HG02678 (cell line): ENCODE results near the gene PPP2R3B.
"Not testable (repeated sequence)": the region's sequence is repeated elsewhere in the genome, so short reads cannot be mapped to it uniquely, and the experiment has no call there.

Experiments used
- ATAC-seq: cut with Tn5 transposase; IDR thresholded peaks from one replicate; pipeline ENCODE4 v1.9.1; 2021; ENCODE audit warnings: mild to moderate bottlenecking, moderate library complexity; ENCODE audit not compliant: unreplicated experiment

Gene PPP2R3B

DNA sequence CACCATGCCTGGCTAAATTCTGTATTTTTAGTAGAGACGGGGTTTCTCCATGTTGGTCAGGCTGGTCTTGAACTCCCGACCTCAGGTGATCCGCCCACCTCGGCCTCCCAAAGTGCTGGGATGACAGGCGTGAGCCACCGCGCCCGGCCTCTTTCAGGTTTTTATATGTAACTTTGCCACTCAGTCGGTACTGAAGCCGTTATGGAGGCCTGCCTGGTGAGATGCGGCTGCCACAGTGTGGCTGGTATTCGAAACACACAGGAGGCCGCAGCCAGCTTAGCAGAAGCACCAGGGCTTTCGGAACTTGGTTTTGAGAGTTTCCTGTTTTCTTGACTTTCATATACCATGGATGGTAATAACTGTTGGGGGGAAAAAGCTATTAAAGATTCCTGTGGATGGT, 62.0 kb downstream of the PPP2R3B start:
- ATAC-seq, result not testable (repeated sequence)

DNA sequence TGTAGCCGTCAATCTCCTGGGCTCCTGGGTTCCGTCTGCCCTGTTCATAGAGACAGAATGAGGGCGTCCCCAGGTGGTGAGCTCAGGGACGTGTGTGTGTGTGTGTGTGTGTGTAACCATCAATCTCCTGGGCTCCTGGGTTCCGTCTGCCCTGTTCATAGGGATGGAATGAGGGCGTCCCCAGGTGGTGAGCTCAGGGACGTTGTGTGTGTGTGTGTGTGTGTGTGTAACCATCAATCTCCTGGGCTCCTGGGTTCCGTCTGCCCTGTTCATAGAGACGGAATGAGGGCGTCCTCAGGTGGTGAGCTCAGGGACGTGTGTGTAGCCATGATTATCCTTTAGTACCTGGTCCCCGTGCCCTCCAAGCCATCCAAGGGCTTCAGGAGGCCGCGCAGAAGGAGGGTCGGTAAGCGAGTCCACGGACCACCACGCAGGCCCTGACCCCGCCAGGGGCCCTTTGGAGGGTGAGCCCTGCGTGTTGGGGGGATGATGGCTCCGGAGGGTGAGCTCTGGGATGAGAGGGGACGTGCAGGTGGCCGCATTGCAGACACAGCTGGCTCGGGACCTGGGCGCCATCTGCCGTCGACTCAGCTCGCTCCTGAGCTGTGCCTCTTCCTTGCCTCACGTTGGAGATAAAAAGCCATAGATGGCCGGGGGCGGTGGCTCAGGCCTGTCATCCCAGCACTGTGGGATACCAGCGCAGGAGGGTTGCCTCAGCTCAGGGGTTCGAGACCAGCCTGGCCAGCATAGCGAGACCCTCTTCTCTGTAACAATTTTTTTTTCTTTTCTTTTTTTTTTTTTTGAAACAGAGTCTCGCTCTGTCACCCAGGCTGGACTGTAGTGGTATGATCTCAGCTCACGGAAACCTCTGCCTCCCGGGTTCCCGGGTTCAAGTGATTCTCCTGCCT, 62.7 kb downstream of the PPP2R3B start:
- no peak for ATAC-seq

DNA sequence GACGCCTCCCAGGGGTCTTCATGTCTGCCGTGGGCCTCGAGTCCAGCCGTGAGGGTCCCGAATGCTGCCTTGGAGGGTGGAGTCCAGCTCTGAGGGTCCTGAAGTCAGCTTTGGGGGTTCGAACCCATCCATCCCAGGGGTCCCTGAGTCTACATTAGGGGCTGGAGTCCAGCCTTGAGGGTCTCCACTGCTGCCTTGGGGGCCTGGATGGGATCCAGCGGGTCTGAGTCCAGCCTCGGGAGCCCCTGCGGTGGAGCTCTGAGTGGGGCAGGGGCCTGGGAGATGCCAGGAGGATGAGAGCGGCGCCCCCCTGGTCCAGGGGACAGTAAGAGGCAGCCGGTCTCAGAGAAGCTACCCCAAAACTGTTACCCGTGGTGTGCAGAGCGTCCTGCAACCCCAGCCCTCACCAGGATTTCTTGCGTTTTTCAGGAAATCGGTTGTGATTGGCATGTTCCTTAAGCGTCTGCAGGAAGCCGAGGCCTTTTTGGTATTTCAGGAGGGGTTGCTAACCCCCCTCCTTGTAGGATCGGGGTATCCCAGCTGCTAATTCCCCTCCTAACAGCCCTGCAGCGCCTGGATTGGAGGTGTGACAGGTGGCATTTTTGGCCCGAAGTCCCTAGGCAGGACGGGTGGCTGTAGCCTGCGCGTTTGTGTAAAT, 66.5 kb downstream of the PPP2R3B start:
- no peak for ATAC-seq

DNA sequence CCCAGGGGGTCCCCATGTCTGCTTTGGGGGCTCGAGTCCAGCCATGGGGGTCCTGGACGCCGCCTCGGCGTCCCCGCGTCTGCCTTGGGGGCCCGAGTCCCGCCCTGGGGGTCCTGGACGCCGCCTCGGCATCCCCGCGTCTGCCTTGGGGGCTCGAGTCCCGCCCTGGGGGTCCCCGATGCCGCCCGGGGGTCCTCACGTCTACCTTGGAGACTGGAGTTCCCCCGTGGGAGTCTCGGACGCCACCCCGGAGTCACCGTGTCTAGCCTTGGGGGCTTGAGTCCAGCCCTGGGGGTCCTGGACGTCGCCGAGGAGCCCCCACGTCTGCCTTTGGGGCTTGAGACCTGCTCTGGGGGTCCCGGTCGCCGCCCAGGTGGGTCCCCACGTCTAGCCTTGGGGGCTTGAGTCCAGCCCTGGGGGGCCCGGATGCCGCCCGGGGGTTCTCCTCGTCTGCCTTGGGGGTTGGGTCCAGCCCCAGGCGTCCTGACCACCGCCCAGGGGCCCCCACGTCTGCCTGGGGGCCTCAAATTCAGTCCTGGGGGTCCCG, 67.1 kb downstream of the PPP2R3B start:
- no peak for ATAC-seq

DNA sequence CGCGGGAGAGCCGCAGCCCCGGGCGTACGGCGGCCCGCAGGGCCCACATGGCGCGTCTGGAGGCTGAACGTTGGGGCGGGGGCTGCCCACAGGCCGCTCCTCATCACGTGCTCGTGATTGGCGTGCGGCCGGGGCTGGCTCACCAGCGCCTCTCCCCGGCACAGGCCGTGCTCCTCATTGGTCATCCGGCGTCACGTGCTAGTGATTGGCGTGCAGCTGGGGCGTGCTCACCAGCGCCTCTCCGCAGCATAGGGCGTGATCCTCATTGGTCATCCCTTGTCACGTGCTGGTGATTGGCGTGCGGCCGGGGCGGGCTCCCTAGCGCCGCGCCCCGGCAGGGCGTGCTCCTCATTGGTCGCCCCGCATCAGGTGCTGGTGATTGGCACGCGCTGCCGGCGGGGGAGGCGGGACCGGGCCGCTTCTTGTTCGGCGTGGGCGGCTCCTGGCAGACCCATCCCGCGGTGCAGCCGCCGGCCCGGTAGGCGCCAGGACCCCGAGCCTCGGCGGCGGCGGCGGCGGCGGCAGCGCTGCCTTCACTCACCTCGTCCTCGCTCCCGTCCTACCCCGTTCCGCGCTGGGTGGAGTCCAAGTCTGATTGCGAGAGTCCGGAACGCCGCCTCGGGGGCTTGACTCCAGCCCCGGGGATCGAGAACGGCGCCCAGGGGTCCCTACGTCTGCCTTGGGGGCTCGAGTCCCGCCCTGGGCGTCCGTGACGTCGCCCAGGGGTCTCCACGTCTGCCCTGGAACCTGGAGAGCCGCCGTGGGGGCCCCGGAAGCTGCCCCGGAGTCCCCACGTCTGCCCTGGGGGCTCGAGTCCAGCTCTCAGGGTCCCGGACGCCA, 67.7 kb downstream of the PPP2R3B start, which contains the start of gene GTPBP6:
TSS of gene GTPBP6 (minus strand) at position 58 of the 840 bp plus-strand sequence. CDS start at position 49, 9 bp downstream.
- ATAC-seq, result peak; percentile 81

DNA sequence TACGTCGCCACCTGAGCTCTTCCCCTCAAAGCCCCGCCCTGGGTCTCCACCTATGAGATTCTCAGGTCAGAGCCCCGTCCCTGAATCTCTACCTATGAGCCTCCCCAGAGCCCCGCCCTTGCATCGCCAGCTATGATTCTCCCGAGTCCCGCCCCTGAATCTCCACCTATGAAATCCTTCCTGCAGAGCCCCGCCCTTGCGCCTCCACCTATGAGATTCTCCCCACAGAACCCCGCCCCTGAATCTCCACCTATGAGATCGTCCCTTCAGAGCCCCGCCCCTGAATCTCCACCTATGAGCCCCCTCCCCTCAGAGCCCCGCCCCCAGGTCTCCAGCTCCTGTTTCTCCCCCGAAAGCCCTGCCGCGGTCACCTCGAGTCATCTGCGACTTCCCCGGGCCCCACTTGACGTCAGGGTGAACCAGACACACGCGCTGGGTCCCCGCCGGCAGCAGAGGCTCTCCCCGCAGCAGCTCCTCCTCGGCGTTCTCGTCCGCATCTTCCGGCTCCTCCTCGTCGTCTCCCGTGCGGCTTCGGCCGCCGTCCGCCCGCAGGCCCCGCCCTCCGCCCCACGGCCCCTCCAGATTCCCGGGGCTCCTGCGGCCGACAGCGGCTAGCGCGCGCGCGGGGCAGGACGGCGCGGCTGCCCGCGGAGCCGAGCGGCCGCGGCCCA, 68.5 kb downstream of the PPP2R3B start:
- peak; percentile 57 for ATAC-seq

DNA sequence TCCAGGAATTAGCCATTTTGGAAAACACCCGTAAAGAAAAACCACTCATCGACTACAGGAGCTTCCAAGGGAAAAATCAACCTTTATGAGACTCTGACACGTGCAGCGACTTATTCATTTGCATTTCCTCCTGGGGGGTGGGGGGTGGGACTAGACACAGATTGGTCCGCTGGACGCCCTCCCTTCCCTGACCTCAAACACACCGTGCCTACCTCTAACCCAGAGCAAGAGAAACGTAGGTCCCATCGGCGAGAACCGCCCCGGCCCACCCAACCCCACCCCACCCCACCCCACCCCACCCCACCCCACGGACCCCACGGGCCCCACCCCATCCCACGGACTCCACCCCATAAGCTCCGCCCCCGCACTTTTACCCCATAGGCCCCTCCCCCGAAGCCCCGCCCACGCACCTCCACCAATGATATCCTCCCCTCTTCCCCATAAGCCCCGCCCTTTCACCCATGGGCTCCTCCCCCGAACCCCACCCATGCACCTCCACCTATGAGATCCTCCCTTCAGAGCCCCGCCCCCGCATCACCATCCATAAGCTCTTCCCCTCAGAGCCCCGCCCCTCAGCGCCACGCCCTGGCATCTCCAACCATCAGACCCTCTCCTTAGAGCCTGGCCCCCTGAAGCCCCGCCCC, 69.2 kb downstream of the PPP2R3B start:
- no peak for ATAC-seq

DNA sequence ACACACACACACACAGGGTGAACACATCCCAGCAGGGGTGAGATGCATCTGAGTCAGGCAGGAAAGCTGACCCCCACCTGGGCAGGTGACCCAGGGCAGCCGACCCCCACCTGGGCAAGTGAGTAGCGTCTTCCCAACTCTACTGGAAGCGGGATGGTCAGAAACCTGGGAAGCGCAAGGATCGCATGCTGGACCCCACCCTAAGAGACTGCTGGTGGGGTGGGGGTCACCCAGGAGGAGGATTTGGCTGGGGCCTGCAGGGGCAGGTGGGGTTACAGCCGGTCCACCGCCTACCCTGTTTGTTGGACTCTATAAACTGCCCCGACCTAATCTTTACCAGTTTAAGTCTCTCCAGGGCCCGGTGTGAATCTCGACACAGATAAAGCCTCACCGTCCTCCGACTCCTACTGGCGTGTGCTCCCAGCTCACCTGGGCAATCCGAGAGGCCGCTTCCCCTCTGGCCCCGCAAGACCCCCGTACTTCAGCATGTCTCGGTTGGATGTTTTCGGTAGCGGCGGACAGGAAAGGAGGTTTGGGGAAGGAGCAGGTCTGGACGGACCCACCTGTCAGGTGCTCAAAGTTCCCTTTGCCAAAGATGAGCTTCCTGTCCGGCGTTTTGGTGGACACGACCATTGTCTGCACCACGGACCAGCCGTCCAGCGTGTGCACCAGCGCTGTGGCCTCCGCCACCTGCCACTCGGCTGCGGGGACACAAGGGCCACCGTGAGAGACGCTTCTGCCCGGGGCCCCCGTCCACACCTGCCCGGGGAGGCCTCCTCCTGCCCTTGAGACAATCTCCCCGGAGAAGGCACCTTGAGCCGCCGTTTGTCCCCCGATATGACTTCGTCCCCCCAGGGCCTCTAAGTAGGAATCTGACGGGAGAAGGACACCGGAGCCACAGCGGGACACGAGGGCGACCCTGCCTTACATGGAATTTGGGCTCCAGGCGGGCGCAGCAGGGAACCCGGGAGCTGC, 70.1 kb downstream of the PPP2R3B start:
- no peak for ATAC-seq

DNA sequence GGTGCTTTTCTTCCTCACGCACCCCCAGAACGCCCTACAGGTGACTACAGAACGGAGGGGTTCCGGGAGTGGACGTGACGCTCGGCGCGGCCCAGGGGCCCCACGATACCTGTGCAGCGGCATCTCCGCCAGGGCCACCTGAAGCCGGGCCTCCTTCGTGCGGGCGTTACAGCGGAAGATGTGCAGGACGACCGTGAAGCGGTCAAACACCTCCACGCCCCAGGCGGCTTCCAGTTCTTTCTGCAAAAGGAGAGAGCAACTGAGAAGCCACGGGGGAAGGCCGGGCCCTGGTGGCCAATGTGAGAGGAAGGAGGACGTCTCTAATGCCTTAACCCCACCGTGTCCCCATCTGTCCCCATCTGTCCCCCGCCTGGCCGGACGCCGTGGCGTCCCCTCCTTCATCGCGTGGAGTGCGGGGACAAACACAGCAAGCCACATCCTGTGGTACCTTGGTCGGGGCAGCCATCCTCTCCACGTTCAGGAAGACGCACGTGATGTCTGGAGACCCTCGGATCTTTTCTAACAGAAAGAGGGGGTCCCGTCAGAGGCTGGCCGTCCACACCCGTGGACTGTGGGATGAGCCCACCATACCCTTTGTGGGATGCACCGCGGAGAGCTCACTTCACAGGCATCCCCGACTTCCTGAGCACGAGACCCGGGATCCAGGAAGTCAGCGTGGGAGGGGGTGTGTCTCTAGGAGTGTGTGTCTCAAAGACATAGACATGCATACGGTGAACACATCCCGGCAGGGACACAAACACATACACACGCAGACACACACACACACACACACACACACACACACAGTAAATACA, 71.7 kb downstream of the PPP2R3B start:
- no peak for ATAC-seq

DNA sequence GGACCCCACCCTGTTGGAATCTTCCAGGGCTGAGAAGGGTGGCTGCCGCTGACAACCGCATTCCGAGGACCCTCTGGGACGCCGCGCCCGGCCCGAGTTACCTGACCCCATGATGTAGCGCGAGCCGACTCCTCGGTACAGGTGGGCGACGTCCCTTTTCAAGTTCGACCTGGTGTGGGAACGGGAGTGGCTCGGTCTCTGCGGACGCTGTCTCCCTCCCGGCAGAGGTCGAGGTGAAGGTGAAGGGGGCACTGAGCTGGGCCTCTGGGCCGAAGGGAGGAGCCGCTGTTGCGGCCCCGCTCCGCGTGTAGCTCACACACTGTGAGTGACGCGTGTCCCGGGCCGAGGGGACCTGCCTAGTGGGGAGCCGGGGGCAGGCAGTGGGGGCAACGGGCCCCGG, 72.7 kb downstream of the PPP2R3B start:
- ATAC-seq, result no peak

DNA sequence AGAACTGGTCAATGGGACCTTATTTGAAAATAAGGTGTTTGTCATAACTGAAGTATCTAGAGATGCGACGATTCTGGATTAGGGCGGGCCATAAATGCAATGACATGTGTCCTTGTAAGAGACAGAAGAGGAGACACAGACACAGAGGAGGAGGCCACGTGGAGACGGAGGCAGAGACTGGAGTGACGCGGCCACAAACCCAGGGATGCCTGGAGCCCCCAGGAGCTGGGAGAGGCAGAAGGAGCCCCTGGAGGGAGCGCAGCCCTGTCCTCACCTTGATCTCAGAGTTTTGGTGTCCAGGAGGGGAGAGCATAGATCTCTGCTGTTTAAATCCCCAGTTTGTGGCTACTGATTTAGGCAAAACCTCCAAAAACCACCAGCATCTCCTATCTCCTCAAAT, 73.2 kb downstream of the PPP2R3B start:
- ATAC-seq, result no peak

DNA sequence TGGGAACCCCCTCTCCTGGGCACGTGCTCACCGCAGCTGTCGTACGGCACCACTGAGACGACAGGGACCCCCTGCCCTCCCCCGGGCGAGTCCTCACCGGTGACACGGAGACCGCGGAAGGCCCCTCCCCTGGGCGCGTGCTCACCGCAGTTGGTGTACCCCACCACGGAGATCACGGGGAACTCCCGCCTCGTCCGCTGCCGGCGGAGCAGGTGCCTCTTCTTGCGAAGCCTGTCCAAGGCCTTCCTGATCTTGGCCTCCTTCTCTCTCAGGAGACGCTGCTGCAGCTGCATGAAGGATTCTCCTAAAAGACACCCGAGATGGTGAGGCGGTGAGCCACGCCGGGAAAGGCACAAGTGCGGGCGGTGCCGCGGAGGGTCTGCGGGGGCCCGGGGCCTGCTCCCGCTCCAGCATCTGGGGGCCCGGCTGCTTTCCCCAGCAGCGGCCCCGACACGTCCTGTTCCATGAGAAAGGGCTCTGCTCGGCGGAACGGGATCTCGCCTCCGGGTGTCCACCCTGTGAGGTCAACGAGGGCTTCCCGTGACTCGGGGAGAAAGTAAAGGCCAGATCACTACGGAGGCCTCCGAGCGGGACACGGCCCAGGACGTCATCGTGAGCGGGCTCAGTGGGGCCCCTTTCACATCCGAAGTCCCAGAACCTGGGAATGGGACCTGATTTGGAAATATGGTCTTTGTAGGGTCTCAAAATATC, 73.9 kb downstream of the PPP2R3B start:
- no peak for ATAC-seq

DNA sequence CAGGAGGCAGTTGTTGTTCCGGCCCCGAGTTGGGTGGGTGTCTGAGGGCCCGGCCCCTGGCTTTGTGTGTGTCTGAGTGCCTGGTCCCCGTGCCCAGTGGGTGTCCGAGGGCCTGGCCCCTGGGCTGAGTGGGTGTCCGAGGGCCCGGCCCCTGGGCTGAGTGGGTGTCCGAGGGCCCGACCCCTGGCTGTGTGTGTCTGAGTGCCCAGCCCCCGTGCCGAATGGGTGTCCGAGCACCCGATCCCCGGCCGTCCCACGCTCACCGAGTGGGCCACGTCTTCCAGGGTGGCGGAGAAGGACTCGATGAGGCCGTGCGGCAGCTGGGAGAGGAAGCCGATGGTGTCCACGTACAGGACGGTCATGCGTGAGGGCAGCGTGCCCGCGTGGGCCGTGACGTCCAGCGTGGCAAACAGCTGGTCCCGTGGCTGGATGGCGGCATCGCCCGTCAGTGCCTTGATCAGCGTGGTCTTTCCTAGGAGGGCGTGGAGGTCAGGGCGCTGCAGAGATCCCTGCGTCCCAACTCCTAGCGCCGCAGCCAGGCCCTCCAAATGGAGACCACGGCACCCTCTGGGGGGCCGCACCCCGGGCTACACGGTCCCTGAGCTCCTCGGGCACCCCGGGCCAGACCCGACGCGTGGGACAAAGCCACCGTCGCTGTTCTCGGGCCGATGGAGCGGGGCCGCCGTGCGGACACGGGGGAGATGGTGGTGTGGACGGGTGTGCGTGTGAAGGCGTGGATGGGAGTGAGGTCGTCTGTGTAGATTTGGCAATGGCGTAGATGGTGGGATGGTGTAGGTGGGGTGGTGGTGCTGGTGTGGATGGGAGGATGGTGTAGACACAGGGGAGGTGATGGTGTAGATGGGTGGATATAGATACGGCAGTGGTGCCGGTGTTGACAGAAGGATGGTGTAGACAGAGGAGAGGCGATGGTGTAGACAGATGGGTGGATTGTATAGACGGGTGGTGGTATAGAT, 75.3 kb downstream of the PPP2R3B start:
- no peak for ATAC-seq

DNA sequence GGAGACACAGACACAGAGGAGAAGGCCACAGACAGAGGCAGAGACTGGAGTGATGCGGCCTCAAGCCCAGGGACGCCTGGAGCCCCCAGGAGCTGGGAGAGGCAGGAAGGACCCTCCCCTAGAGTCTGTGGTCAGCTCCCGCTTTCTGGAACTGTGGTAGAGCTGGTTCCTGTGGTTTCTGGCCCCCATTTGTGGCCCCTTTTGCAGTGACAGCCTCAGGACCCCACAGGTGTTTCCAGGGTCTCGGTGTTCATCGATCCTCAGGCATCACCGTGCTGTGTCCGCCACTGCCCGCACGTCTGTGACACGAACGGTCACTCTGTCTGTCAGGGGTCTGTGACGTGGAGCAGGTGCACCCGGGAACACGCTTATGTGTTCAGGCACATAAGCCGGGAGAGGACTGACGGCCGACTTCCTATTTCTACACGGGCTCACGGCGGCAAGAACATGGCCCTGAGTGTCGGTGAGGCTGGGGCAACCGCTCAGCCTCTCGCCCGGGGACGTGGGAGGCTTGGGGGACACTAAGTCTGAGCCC, 76.0 kb downstream of the PPP2R3B start:
- ATAC-seq, result no peak

DNA sequence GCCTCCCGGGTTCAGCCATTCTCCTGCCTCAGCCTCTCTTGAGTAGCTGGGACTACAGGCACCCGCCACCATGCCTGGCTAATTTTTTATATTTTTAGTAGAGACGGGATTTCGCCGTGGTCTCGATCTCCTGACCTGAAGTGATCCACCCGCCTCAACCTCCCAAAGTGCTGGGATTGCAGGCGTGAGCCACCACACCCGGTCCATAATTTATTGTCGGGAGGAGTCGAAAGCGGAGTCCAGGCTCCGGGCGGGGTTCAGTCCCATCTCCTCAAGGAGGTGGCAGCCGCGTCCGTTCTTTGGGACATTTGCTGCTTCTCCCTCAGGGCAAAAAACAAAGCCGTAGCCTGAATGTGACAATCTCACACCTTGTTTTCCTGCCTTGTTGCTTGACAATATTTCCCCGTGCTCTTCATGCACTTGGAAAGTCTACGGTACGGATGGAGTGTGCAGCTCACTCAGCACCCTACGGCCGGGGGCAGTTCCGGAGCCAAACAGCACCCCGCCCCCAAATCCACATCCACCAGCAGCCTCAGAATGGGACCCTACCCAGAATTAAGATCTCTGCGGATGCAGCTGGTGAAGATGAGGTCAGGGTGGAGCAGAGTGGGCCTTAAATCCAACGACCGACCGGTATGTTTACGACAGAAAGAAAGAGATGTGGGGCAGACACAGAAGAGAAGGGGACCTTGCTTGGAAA, 77.7 kb downstream of the PPP2R3B start:
- ATAC-seq, result no peak
